Endothelial cell of umbilical vein (primary cell): ENCODE results near the gene CCDC30. TPM values are rescaled to one million over a fixed set of nuclear protein-coding genes. Genes with fewer than 3 reads are reported as not detected.
"Not testable (repeated sequence)": the region's sequence is repeated elsewhere in the genome, so short reads cannot be mapped to it uniquely, and the experiment has no call there.

Source experiments
- BruUV-seq: library from RNA; stranded (reverse); fragments of 400-500 nt; replicated peaks from 2 replicates; lab custom pipeline; 2021; lab: Mats Ljungman, UMichigan
- CTCF ChIA-PET: fragments of 300-600, 350-600 bp; sonication (Branson Sonifier 250); formaldehyde crosslinking; loops from one replicate; lab custom pipeline; 2021; ENCODE audit warnings: antibody characterized with exemption, inconsistent platforms; lab: Charles Lee
- POLR2A ChIA-PET: fragments of 300-600, 350-600 bp; sonication (Branson Sonifier 250); formaldehyde crosslinking; loops from one replicate; lab custom pipeline; 2021; ENCODE audit warnings: antibody characterized with exemption, inconsistent platforms; lab: Charles Lee
- DNase-seq: peaks from one replicate; pipeline ENCODE4 v3.0.0-alpha.2; 2011; ENCODE audit warnings: low read depth, low spot score
- FAIRE-seq: peaks from 2 replicates; lab custom pipeline; 2011; peaks lifted over from hg19 to GRCh38; lab: Jason Lieb, UNC
- H2AFZ ChIP-seq: 2 replicates; pipeline ENCODE4 v1.6.0; 2012; ENCODE audit warnings: low read depth, low read length, control low read depth, inconsistent platforms
- H3K27ac ChIP-seq: 2 replicates; pipeline ENCODE4 v1.5.1; 2011; ENCODE audit warnings: low read depth, mild to moderate bottlenecking, control low read depth, low read length, moderate library complexity; ENCODE audit not compliant: insufficient read depth
- H3K27me3 ChIP-seq, 2 experiments: 2 replicates each; pipeline versions ENCODE4 v1.6.0 to v1.6.1; 2011; ENCODE audit warnings: low read length in 2 of 2, mixed read lengths in 1 of 2; ENCODE audit not compliant: control insufficient read depth in 2 of 2, insufficient read depth in 2 of 2
- H3K36me3 ChIP-seq, 2 experiments: 2 replicates in 1 of 2; 3 replicates in 1 of 2; pipeline ENCODE4 v1.5.1; 2011; ENCODE audit warnings: low read length in 2 of 2, mild to moderate bottlenecking in 1 of 2, moderate library complexity in 1 of 2; ENCODE audit not compliant: control insufficient read depth in 2 of 2, insufficient read depth in 2 of 2; ENCODE audit errors: extremely low read depth in 1 of 2
- H3K4me1 ChIP-seq: 3 replicates; pipeline ENCODE4 v1.5.1; 2011; ENCODE audit warnings: mild to moderate bottlenecking, low read length; ENCODE audit not compliant: control insufficient read depth, insufficient read depth; ENCODE audit errors: extremely low read depth
- H3K4me2 ChIP-seq: 2 replicates; pipeline ENCODE4 v1.6.1; 2011; ENCODE audit warnings: low read length, control low read depth, mixed read lengths; ENCODE audit not compliant: insufficient read depth
- H3K4me3 ChIP-seq, 3 experiments: fragments of 200-600 bp in 1 of 3; sonication (generic), shearing (Covaris generic) in 1 of 3; replicated peaks in 1 of 3; 2 replicates each; pipeline ENCODE4 v1.5.1; 2011 to 2016; ENCODE audit warnings: control low read depth in 3 of 3, low read length in 3 of 3, mild to moderate bottlenecking in 2 of 3, inconsistent platforms in 1 of 3, low read depth in 1 of 3, moderate library complexity in 1 of 3; ENCODE audit not compliant: insufficient read depth in 1 of 3
- H3K79me2 ChIP-seq: 2 replicates; pipeline ENCODE4 v1.6.0; 2012; ENCODE audit warnings: low read length, inconsistent platforms; ENCODE audit not compliant: control insufficient read depth, insufficient read depth
- H3K9ac ChIP-seq: replicated peaks from 2 replicates; pipeline ENCODE3; 2011; ENCODE audit warnings: low read length, control low read depth; ENCODE audit not compliant: insufficient read depth; ENCODE audit errors: extremely low read depth
- H3K9me1 ChIP-seq: replicated peaks from 3 replicates; pipeline ENCODE4 v1.6.0; 2011; ENCODE audit warnings: mild to moderate bottlenecking, low read length; ENCODE audit not compliant: control insufficient read depth, insufficient read depth; ENCODE audit errors: extremely low read depth
- H3K9me3 ChIP-seq: replicated peaks from 2 replicates; pipeline ENCODE4 v1.5.1; 2012; ENCODE audit warnings: low read length, inconsistent platforms; ENCODE audit not compliant: control insufficient read depth, insufficient read depth
- H4K20me1 ChIP-seq: replicated peaks from 2 replicates; pipeline ENCODE3; 2011; ENCODE audit warnings: mild to moderate bottlenecking, low read length; ENCODE audit not compliant: control insufficient read depth, insufficient read depth; ENCODE audit errors: extremely low read depth
- EZH2 ChIP-seq: IDR thresholded peaks from 2 replicates; pipeline ENCODE4 v1.6.1; 2012; ENCODE audit warnings: borderline replicate concordance, low read depth, mild to moderate bottlenecking, moderate library complexity, low read length, inconsistent platforms; ENCODE audit not compliant: severe bottlenecking
- FOS ChIP-seq: IDR thresholded peaks from 2 replicates; pipeline ENCODE4 v1.6.1; 2011; ENCODE audit warnings: mild to moderate bottlenecking, low read length, moderate library complexity, borderline replicate concordance; ENCODE audit not compliant: insufficient read depth
- GATA2 ChIP-seq: IDR thresholded peaks from 2 replicates; pipeline ENCODE4 v1.7.0; 2011; ENCODE audit warnings: low read depth, mild to moderate bottlenecking, moderate library complexity, mixed read lengths, low read length; ENCODE audit not compliant: insufficient read length, insufficient read depth
- JUN ChIP-seq: IDR thresholded peaks from 2 replicates; pipeline ENCODE4 v1.6.1; 2011; ENCODE audit warnings: borderline replicate concordance, low read depth; ENCODE audit not compliant: insufficient read length, insufficient read depth
- MAX ChIP-seq: IDR thresholded peaks from 2 replicates; pipeline ENCODE4 v1.6.1; 2011; ENCODE audit not compliant: insufficient read depth, insufficient read length
- MYC ChIP-seq: IDR thresholded peaks from one replicate; pipeline ENCODE4 v1.6.1; 2011; ENCODE audit warnings: mild to moderate bottlenecking, low read depth, low read length
- POLR2A ChIP-seq: IDR thresholded peaks from 2 replicates; pipeline ENCODE4 v1.6.1; 2012; ENCODE audit warnings: low read depth, mild to moderate bottlenecking, control low read depth, low read length
- POLR2AphosphoS5 ChIP-seq: IDR thresholded peaks from 2 replicates; pipeline ENCODE4 v1.6.1; 2012; ENCODE audit warnings: low read depth, mild to moderate bottlenecking, control low read depth, low read length, moderate library complexity; ENCODE audit not compliant: insufficient read depth
- dilution Hi-C: fragments of 300-500 bp; cut with MboI; formaldehyde crosslinking; loops from one replicate; pipeline ENCODE4 v1.15.0; 2019; ENCODE audit warnings: low sequenced_read_pairs; ENCODE audit not compliant: extremely low pct_ligation_motif_present
- intact Hi-C: fragments of 100-400 bp; cut with micrococcal nuclease; formaldehyde crosslinking; loops from one replicate; pipeline ENCODE4 v1.10.0; 2022
- polyA plus RNA-seq, 4 experiments: library from polyadenylated mRNA; depleted of rRNA in 3 of 4; stranded (reverse) in 3 of 4; unstranded in 1 of 4; fragments of >200 nt; gene quantifications; 2 replicates each; pipeline versions ENCODE4 v1.2.1 to v1.2.3, GENCODE V29; 2011 to 2012; ENCODE audit warnings: missing spikeins in 1 of 4
- total RNA-seq: library from RNA; stranded (reverse); gene quantifications from 2 replicates; pipeline ENCODE4 v1.2.3, GENCODE V29; 2021
- TF ChIP-seq, protein P1 (sequence below), 2 donors: IDR thresholded peaks; 1 replicate in 1 of 2; 2 replicates in 1 of 2; pipeline ENCODE4 v1.5.1; 2011; ENCODE audit warnings: low read length in 2 of 2, mild to moderate bottlenecking in 2 of 2, moderate library complexity in 2 of 2, control low read depth in 1 of 2, inconsistent platforms in 1 of 2, low read depth in 1 of 2; ENCODE audit not compliant: insufficient read depth in 1 of 2; ENCODE audit errors: extremely low read depth in 1 of 2

The CCDC30 gene
- total and polyA plus RNA-seq, 2 donors (not counting 3 experiments of a cell fraction or from before 2014, with no cell fraction given): 0.19 to 2.9 TPM

DNA sequence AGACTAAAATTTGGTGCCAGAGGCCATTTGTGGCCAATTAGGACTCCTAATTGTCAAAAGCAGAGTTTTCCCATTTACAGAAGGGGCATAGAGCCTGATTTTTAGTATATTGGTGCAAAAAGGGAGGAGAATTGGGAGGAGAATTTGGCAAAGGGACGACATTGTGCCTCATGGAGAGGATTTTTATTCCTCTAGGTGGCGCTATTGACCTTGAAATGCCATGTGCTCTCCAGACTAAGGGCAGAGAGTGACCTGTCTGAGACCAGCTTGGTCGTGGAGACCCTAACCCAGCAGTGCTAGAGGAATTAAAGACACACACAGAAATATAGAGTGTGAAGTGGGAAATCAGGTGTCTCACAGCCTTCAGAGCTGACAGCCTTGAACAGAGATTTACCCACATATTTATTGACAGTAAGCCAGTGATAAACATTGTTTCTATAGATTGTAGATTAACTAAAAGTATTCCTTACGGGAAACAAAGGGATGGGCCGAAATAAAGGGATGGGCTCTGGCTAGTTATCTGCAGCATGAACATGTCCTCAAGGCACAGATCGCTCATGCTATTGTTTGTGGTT, 48.6 kb downstream of the CCDC30 start:
- dilution Hi-C loops, H3K4me1 ChIP-seq, H3K9ac ChIP-seq, POLR2A ChIA-PET, H3K9me1 ChIP-seq, intact Hi-C loops, H3K79me2 ChIP-seq, H2AFZ ChIP-seq, H3K4me3 ChIP-seq, H3K27me3 ChIP-seq, FAIRE-seq, BruUV-seq, DNase-seq, H3K4me2 ChIP-seq, H3K27ac ChIP-seq, H3K36me3 ChIP-seq, H3K9me3 ChIP-seq, H4K20me1 ChIP-seq, CTCF ChIA-PET: not testable (repeated sequence)
- TF ChIP-seq, protein P1, sequence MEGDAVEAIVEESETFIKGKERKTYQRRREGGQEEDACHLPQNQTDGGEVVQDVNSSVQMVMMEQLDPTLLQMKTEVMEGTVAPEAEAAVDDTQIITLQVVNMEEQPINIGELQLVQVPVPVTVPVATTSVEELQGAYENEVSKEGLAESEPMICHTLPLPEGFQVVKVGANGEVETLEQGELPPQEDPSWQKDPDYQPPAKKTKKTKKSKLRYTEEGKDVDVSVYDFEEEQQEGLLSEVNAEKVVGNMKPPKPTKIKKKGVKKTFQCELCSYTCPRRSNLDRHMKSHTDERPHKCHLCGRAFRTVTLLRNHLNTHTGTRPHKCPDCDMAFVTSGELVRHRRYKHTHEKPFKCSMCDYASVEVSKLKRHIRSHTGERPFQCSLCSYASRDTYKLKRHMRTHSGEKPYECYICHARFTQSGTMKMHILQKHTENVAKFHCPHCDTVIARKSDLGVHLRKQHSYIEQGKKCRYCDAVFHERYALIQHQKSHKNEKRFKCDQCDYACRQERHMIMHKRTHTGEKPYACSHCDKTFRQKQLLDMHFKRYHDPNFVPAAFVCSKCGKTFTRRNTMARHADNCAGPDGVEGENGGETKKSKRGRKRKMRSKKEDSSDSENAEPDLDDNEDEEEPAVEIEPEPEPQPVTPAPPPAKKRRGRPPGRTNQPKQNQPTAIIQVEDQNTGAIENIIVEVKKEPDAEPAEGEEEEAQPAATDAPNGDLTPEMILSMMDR (IDR thresholded peaks at IDR 0.05; ENCODE audit: extremely low read depth in 1 of 2, insufficient read depth in 1 of 2, low read depth in 1 of 2, low read length in 2 of 2): peak; percentile 28

DNA sequence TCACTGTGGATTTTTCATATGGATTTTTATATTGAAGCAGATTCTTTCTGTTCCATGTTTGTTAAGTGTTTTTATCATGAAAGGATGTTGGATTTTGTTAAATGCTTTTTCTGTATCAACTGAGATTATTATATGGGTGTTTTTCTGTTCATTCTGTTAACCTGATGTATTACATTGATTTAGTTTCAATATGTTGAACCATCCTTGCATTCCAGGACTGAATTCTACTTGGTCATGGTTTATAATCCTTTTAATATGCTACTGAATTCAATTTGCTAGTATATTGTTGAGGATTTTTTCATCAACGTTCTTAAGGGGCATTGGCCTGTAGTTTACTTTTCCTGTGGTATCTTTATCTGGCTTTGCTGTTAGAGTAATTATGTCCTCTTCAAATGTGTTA, 55.8 kb downstream of the CCDC30 start:
- Histone ChIP-seq H3K27me3 (no peaks in the 10 kb centered on the region), H4K20me1 (no peaks in the 10 kb centered on the region), H2AFZ (no peak overlapping the region), H3K27ac (no peak overlapping the region), H3K9me3 (no peaks in the 10 kb centered on the region), H3K9ac (no peak overlapping the region), H3K79me2 (no peaks in the 10 kb centered on the region), H3K4me3 (no peak overlapping the region), H3K4me2 (no peak overlapping the region), H3K36me3 (no peaks in the 10 kb centered on the region), H3K4me1 (no peaks in the 10 kb centered on the region), H3K9me1 (no peaks in the 10 kb centered on the region)
- no peak for FAIRE-seq
- BruUV-seq: no TSS peak
- TF ChIP-seq POLR2AphosphoS5 (no peak), MYC (no peak), EZH2 (no peak), POLR2A (no peak), FOS (no peak), GATA2 (no peak), MAX (no peak), JUN (no peak)
- TF ChIP-seq, protein P1 (IDR thresholded peaks at IDR 0.05; ENCODE audit: extremely low read depth in 1 of 2, insufficient read depth in 1 of 2, low read depth in 1 of 2, low read length in 2 of 2): no peak
- intact Hi-C loops: no loop called here
- dilution Hi-C loops: no loop called here
- CTCF ChIA-PET: no interaction called here
- POLR2A ChIA-PET: no interaction called here
- DNase-seq: no peak
